GM11168 (cell line): ENCODE data around the gene ZEB1.
"Not testable (repeated sequence)": the region's sequence is repeated elsewhere in the genome, so short reads cannot be mapped to it uniquely, and the experiment has no call there.

Source experiments
- in situ Hi-C: fragments of 300-500 bp; cut with MboI; formaldehyde crosslinking; loops from one replicate; pipeline ENCODE4 v1.12.0; 2022; ENCODE audit warnings: low sequenced_read_pairs; ENCODE audit not compliant: unreplicated experiment

The ZEB1 gene

GRCh38 chr10:31362023-31362641 is 43.1 kb downstream of the ZEB1 start:
- in situ Hi-C loops = no loop called here

GRCh38 chr10:31363696-31364095 is 44.7 kb downstream of the ZEB1 start:
- in situ Hi-C loops = not testable (repeated sequence)

GRCh38 chr10:31364238-31364637 is 45.2 kb downstream of the ZEB1 start:
- in situ Hi-C loops = not testable (repeated sequence)

- in situ Hi-C loops = no loop called here
These were observed 47.7 kb downstream of the ZEB1 start for GRCh38 chr10:31366703-31367102.

GRCh38 chr10:31368724-31369123 is 49.7 kb downstream of the ZEB1 start:
- in situ Hi-C loops = no loop called here

GRCh38 chr10:31372439-31372838 is 53.4 kb downstream of the ZEB1 start:
- in situ Hi-C loops = no loop called here

- in situ Hi-C loops = no loop called here
These were observed 55.2 kb downstream of the ZEB1 start for GRCh38 chr10:31374146-31374696.

GRCh38 chr10:31381171-31381570 is 62.2 kb downstream of the ZEB1 start:
- in situ Hi-C loops = no loop called here

- in situ Hi-C loops = no loop called here
These were observed 62.8 kb downstream of the ZEB1 start for GRCh38 chr10:31381766-31382316.

GRCh38 chr10:31383810-31384588 is 65.0 kb downstream of the ZEB1 start:
- in situ Hi-C loops = no loop called here

GRCh38 chr10:31384589-31384949 is 65.6 kb downstream of the ZEB1 start:
- in situ Hi-C loops = no loop called here

- in situ Hi-C loops = no loop called here
These were observed 71.8 kb downstream of the ZEB1 start for GRCh38 chr10:31390804-31391203.

- in situ Hi-C loops = no loop called here
These were observed 74.8 kb downstream of the ZEB1 start for GRCh38 chr10:31393844-31394243.

- in situ Hi-C loops = no loop called here
These were observed 76.7 kb downstream of the ZEB1 start for GRCh38 chr10:31395695-31396094.

GRCh38 chr10:31396376-31396775 is 77.4 kb downstream of the ZEB1 start:
- in situ Hi-C loops = no loop called here

GRCh38 chr10:31397852-31398251 is 78.8 kb downstream of the ZEB1 start:
- in situ Hi-C loops = no loop called here

GRCh38 chr10:31399171-31399570 is 80.2 kb downstream of the ZEB1 start:
- in situ Hi-C loops = no loop called here

- in situ Hi-C loops = no loop called here
These were observed 80.6 kb downstream of the ZEB1 start for GRCh38 chr10:31399631-31400030.

- in situ Hi-C loops = no loop called here
These were observed 82.3 kb downstream of the ZEB1 start for GRCh38 chr10:31401287-31401686.

- in situ Hi-C loops = no loop called here
These were observed 85.6 kb downstream of the ZEB1 start for GRCh38 chr10:31404640-31405039.

- in situ Hi-C loops = not testable (repeated sequence)
These were observed 86.8 kb downstream of the ZEB1 start for GRCh38 chr10:31405829-31406228.
